Left lobe of liver (tissue), 2 donors: ENCODE data around the gene COL6A3. TPM values are rescaled to one million over a fixed set of nuclear protein-coding genes. Genes with fewer than 3 reads are reported as not detected.

ENCODE experiments used
- ATAC-seq: fragments of 200-7000 bp; cut with Tn5 transposase; one replicate; pipeline ENCODE4 v1.9.1; 2020; ENCODE audit warnings: mild to moderate bottlenecking, moderate library complexity
- DNase-seq: peaks from one replicate; pipeline ENCODE4 v3.0.0-alpha.2; 2020; ENCODE audit warnings: low spot score
- total RNA-seq: library from RNA; stranded (reverse); gene quantifications from one replicate; pipeline ENCODE4 v1.2.1, GENCODE V29; 2021
- donor health status: DM: no; HTN: no; CAD: no; lungs with moderate emphysema.
- donor health status: DM: no; HTN: yes; CAD: no.

Gene COL6A3
- 6.2 TPM for total RNA-seq

- ATAC-seq (peak; percentile 31), DNase-seq (no peak)
These were observed at the start of gene COL6A3 for GRCh38 chr2:237413777-237414661. COL6A3 (minus strand) TSS chr2:237414164; CDS start chr2:237396817, 17,347 bp downstream.

DNA sequence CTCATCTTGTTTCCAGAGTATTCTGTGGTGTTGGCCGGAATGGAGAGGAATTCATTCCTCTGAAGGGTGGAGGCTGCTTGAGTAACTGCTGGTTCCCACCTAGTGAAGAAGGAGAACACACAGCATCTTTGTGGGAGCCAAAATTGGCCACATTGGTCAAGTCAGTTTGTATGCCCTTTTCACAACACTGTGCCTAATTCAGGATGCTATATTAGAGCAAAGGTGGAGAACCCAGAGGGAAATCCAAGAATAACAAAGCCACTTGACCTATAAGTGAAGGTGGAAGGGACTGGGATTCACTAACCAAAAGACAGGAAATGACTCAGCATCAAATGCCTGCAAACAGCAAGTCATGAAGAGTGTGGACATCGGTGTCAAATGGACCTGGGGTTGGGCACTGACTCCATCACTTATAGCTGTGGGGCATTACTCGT is 45.8 kb upstream of the COL6A3 start:
- ATAC-seq (no peak), DNase-seq (no peak)

- ATAC-seq (no peak), DNase-seq (no peak)
These were observed 45.3 kb upstream of the COL6A3 start for GRCh38 chr2:237459226-237459625.

DNA sequence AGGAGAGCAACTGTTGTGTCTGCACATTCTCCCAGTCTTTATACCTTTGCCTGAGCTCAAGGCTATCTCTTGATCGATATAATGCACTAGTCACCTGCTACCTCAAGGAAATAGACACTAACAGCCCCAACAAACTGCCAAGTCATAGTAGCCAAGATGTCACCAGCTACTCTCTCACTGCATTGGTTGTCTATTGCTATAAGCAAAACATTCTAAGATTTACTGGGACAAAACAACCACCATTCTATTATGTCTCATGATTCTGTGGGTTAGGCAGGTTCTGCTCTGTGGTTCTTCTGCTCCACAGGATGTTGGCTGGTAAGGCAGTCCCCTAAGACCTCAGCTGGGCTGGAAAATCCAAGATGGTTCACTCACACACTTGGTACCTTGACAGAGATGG is 44.6 kb upstream of the COL6A3 start:
- ATAC-seq (no peak), DNase-seq (no peak)

DNA sequence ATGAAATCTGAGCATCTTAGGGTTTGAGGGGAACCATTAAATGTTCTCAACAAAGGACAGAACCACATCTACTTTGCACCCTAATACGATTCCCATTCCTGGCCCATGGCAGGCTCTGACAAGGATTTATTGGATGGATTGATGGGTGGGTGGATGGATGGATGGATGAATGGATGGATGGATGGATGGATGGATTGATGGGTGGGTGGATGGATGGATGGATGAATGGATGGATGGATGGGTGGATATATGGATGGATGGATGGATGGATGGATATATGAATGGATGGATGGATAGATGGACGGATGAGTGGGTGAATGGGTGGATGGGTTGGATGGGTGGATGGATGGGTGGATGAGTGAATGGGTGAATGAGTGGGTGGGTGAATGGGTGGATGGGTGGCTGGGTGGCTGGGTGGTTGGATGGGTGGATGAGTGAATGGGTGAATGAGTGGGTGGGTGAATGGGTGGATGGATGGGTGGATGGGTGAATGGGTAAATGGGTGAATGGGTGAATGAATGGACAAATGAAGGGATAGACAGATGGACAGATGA is 43.5 kb upstream of the COL6A3 start:
- DNase-seq: no peak
- no peak for ATAC-seq

DNA sequence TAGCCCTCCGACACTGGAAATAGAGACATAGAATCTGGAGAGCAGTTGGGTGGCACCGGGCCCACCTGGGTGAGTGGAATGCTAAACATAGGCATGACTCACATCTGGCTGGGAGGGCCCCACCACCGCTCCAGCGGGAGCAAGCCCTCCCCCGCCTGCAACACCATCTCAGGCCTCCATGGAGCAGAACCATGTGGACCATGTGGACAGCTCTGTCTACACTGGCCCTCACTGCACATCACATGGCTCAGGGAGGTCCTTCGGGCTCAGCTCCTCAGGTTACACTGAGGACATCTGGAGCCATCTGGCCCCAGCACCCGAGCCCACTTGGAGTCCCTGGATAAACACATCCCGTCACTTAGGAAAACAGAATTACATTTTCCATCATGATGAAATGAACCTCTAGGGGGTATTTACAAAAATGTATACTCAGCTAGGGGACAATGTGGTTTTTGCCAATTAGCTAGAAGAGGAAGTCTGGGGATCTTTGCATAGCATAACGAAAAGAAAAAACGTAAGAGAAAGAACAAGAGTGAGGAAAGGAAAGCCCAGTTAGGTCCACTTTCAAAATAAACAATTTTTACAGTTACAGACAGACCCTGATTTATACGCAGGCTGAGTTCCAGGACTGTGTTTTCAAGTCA is 42.4 kb upstream of the COL6A3 start:
- DNase-seq (no peak), ATAC-seq (no peak)

GRCh38 chr2:237455764-237456163 is 41.8 kb upstream of the COL6A3 start:
- ATAC-seq (no peak), DNase-seq (no peak)

- no peak for ATAC-seq
- no peak for DNase-seq
These were observed 39.7 kb upstream of the COL6A3 start for GRCh38 chr2:237453671-237454070.

GRCh38 chr2:237452861-237453260 is 38.9 kb upstream of the COL6A3 start:
- no peak for ATAC-seq

DNA sequence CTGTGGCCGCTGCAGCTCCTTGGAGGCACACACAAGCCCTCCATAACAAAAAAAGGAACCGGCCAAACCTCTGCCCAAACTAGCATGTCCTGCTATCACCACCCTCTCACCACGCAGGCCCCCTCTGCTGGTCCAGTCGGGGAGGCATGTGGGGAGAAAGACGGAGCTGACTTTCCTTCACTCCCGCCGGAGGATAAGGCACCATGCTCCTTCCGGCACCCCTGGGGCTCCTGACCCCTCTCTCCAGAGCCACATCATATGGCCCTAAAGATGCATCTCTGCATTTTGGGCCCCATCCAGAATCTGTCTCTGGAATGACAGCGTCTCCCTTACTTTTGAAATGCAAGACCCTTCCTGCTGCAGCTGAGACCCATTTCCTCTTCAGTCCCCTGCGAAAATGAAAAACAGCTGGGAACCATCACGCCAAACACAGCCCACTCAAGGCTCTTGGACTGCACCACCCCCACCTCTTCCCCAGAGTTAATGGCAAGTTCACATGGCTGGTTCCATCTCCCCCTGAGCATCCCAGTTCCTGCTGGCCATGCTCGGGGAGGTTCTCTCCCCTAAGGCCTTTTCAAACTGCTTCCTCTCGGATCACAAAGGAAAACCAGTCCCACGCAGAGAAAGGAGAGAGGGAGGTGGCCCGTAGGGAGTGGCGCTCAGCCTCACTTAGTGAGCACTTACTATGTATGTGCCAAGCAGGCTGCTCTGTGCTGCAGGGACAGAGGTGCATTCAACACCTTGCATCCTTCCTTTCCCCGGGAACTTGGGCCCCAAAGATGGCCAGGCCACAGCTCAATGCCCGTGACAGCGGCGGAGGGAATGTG is 37.9 kb upstream of the COL6A3 start:
- ATAC-seq (no peak), DNase-seq (no peak)

More at GRCh38 chr2:237452861-237453260, 38.9 kb upstream of the COL6A3 start:
- DNase-seq: no peak

GRCh38 chr2:237450583-237450982 is 36.6 kb upstream of the COL6A3 start:
- no peak for DNase-seq
- no peak for ATAC-seq

- ATAC-seq: no peak
- DNase-seq: no peak
These were observed 36.1 kb upstream of the COL6A3 start for GRCh38 chr2:237450108-237450507.

DNA sequence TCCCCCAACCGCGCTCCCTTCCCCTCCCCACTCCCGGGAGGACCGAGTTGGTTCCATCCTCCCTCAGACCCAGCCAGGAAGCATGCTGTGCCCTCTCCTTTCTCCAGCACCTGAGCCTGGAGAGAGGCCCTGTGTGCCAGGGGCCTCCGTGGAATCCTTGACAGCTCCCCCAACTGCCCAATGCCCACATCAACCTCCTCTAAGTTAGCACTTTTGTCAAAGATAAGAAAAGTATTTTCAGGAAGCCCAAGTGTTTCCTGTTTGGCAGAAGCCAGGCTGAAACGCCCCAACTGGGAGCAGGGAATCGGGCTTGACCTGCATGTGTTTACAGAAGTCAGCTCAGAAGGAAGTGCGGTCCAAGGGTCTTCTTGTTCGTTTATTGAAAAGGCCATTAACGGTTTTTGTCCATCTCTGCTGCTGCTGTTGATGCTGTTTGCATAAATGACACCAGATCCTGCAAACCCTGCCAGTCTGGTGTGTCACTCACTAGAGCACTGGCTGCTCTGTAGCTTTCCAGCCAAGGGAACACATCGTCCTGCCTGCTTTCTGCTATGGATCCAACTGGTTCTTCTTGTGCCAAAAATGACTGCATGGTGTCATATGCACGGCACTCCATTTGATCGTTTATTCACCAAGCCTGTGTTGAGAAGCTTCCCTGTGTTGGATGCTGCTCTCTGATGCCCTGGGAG is 35.4 kb upstream of the COL6A3 start:
- ATAC-seq (peak; percentile 24), DNase-seq (no peak)

GRCh38 chr2:237448626-237449025 is 34.7 kb upstream of the COL6A3 start:
- no peak for DNase-seq
- no peak for ATAC-seq

- ATAC-seq (no peak), DNase-seq (no peak)
These were observed 34.2 kb upstream of the COL6A3 start for GRCh38 chr2:237448171-237448570.

DNA sequence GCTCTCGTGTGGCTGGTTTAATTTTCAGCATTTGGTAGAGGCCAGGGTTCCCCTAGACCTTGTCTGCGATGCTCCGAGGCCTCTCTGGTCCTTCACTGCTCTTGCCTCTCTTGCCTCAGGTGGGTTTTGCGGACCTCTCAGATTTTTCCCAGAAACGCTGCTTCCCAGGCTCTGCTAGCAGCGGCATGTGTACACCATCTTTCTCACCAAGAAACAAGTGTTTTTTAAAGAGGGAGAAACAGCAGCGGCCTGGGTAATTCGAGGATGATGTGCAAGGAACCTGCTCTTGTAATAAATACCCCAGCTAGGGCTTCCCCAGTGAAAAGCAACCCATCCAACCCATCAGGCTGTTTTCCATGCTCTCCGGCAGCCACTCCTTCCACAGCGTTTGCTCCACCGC is 33.5 kb upstream of the COL6A3 start:
- ATAC-seq: no peak
- DNase-seq: no peak

- no peak for ATAC-seq
- no peak for DNase-seq
These were observed 32.3 kb upstream of the COL6A3 start for GRCh38 chr2:237446338-237446665.

DNA sequence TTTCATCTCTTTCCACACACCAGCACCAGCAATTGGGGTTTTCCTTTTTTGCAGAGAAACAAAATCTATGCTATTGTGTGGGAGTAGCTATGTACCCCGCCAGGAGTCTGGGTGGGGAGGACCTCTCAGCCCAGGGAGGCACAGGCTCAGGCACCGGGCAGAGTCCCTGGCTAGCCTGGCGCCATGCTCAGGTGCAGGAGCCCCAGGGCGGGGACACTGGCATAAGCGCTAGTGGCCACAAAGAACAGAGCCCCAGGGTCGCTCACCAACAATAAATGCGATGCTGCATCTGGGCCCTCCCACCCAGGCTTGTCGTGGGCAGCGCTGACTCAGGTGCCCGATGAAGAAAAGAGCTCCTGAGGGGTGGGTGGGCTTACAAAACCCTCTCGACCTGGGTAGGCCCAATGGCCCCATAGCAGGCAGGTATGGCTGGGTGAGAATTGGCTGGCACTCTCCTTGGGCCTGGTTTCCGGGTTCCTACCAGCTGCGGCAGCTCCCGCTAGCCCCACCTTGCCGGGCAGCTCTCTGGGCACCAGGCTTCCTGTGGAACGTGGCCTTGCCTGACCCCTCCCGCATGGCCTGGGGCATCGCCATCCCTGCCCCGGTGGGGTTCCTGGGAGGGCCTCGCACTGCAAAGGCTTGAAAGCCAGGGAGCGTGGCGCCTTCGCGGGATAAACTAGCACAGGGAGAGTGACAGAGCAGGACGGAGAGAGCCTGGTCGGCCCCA is 31.8 kb upstream of the COL6A3 start:
- no peak for ATAC-seq
- no peak for DNase-seq

DNA sequence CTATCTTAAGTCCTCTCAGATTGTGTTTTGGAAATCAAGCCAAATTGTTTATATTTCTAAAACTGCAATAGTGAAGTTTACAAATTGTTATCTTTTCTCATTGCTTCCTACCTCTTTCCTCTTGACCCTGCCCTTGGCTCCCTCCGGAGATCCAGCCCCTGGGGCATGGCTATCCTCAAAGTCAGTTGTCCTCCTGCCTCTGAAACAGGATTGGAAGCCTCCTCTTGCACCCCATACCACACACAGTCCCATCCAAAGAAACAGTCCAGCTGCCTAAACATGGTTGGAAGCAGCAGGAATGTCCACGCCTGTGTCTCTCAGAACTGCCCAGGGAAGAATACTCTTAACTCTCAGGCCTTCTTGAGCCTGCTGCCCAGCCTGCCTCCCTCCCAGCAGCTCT is 30.1 kb upstream of the COL6A3 start:
- DNase-seq (no peak), ATAC-seq (no peak)
